GM21825 (cell line): Measurements from ENCODE around the gene ZNF792.
"Not testable (repeated sequence)": the region's sequence is repeated elsewhere in the genome, so short reads cannot be mapped to it uniquely, and the experiment has no call there.

Source experiments
- ATAC-seq: cut with Tn5 transposase; IDR thresholded peaks from one replicate; pipeline ENCODE4 v1.9.1; 2021; ENCODE audit warnings: mild to moderate bottlenecking, moderate library complexity; ENCODE audit not compliant: unreplicated experiment

ZNF792 gene

GRCh38 chr19:34926361-34926684, 37.7 kb downstream of the ZNF792 start:
- no peak for ATAC-seq

GRCh38 chr19:34925278-34925855, 38.7 kb downstream of the ZNF792 start:
- no peak for ATAC-seq

DNA sequence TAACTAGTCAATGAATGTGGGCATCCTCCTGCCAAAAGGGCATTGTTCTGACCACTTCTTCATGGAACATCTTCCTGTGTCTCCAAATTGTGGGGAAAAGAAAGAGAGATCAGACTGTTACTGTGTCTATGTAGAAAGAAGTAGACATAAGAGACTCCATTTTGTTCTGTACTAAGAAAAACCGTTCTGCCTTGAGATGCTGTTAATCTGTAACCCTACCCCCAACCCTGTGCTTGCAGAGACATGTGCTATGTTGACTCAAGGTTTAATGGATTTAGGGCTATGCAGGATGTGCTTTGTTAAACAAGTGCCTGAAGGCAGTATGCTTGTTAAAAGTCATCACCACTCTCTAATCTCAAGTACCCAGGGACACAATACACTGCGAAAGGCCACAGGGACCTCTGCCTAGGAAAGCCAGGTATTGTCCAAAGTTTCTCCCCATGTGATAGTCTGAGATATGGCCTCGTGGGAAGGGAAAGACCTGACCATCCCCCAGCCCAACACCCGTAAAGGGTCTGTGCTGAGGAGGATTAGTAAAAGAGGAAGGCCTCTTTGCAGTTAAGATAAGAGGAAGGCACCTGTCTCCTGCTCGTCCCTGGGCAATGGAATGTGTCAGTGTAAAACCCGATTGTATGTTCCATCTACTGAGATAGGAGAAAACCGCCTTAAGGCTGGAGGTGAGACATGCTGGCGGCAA, 43.8 kb downstream of the ZNF792 start:
- ATAC-seq: not testable (repeated sequence)

DNA sequence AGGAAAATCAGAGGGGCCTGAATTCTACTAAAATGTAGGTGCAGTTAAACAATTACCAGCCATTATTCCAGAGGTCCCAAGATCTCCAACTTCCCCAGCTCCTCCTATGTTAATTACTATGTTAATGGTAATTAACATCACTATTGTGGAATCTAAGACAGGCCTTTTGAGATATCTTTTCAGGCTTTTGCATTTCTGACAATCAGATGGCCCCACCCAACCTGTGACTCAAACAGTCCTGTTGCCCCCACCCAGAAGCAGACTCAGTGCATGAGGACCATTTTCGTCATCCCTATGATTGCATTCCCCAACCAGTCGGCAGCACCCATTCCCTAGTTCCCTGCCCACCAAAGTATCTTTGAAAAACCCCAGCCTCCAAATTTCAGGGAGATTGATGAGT, 45.8 kb downstream of the ZNF792 start:
- ATAC-seq: no peak

DNA sequence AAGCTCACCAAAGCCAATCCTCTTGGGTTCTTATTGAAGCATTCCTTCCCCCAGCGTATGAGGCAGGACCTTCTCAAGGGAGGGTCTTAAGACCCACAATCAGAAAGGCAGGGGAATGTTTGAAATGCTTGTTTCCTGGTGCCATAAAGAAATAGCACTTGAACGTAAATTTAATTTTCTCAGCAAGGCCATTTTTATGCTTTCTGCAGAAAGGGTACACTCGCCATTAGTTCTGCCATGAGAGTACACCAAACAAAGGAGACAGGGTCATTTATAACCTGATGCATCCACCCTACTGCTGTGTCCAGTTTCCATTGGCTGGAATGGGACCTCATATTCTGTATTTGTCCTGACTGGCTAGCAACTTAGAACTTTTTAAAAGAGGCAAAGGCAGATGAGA, 46.9 kb downstream of the ZNF792 start:
- ATAC-seq: not testable (repeated sequence)

DNA sequence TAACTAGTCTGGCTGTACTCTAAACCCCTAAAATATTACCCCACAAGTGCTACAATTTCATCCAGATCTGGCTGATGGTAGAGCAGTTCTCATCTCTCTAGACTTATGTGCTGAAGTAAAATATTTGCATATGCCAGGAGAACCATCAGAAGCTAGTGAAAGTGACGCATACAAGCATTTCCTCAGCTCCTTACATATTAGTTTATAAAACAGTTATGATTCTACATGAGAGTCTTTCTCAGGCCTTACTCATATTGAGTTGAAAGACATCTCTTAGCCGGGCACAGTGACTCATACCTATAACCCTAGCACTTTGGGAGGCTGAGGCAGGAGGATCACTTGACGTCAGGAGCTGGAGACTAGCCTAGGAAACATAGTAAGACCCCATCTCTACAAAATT, 53.3 kb downstream of the ZNF792 start:
- ATAC-seq: no peak
